GM19025 (cell line): Measurements from ENCODE around the gene ANGPTL2.
"Not testable (repeated sequence)": the region's sequence is repeated elsewhere in the genome, so short reads cannot be mapped to it uniquely, and the experiment has no call there.

Experiments used
- ATAC-seq: cut with Tn5 transposase; IDR thresholded peaks from one replicate; pipeline ENCODE4 v1.9.1; 2021; ENCODE audit warnings: mild to moderate bottlenecking, low read depth, moderate library complexity; ENCODE audit not compliant: unreplicated experiment

The ANGPTL2 gene, protein sequence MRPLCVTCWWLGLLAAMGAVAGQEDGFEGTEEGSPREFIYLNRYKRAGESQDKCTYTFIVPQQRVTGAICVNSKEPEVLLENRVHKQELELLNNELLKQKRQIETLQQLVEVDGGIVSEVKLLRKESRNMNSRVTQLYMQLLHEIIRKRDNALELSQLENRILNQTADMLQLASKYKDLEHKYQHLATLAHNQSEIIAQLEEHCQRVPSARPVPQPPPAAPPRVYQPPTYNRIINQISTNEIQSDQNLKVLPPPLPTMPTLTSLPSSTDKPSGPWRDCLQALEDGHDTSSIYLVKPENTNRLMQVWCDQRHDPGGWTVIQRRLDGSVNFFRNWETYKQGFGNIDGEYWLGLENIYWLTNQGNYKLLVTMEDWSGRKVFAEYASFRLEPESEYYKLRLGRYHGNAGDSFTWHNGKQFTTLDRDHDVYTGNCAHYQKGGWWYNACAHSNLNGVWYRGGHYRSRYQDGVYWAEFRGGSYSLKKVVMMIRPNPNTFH

GRCh38 chr9:127122176-127123063 is at the start of gene ANGPTL2:
Gene ANGPTL2 (minus strand): TSS chr9:127122635. CDS start chr9:127108731, 13,904 bp downstream.
- ATAC-seq = no peak

DNA sequence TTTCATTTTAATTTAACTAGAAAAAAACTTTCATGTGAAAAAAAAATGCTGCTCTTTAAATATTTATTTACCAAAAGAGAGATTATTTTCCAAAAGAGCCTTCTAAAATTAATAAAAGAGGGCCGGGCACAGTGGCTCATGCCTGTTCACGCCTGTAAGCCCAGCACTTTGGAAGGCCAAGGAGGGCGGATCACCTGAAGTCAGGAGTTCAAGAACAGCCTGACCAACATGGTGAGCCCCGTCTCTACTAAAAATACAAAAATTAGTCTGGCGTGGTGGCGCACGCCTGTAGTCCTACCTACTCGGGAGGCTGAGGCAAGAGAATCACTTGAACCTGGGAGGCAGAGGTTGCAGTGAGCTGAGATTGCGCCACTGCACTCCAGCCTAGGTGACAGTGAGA is 48.9 kb upstream of the ANGPTL2 start:
- not testable (repeated sequence) for ATAC-seq

DNA sequence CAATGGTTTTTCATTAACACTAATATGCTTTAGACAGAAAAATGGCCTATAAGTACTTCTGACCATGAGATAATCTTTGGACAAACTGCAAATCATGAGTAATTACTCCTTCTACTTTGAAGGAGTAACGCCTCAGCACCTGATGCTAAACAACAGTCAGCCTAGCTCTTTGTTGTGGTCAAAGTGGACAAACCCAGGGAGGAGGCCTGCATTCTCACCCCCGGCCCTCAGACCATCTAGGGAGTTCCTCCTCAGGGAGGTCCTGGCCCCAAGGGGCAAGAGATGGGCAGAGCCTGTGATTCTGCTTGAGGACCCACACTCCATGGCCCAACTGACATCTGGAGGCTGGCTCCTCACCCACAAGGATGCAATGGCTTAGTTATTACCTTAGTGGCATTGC is 48.2 kb upstream of the ANGPTL2 start:
- ATAC-seq = no peak

- no peak for ATAC-seq
Observed at GRCh38 chr9:127170103-127170502, 47.7 kb upstream of the ANGPTL2 start.

GRCh38 chr9:127169575-127169883 is 47.1 kb upstream of the ANGPTL2 start:
- no peak for ATAC-seq

DNA sequence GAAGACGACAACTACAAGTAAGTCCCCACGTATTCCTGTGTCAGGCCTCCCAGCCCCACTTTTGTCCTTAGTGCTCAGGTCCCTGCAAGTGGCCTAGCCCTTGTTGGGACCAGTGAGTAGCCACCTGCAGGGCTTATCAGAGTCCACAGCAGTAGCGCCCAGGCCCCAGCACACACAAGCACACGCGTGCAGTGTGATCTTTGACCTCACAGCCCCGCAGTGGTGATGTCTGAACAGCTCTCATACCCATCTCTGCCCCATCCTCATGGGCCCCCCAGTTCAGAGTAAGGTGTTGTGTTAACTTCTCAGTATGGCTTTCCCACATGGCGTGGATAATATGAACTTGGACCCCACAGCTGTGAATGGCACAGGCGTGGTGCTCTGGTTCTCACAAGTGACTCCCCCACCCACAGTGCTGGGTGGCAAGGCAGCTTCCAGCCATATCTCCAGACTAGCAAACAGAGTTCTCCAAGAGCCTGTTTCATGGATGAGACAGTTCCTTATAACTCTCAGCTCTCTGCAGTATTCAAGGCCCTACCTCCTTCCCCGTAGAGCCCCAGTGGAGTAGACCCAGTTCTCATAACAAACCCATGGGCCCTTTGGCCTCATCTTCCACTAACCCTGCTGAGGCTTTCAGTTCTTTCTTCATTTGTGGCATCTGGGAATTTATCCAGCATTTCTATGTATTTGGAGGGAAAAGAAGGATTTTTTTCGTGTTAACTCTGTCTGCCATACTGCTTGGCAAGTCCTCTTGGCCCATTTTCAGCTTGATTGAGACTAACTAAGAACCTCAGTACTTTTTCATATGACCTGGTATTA is 46.5 kb upstream of the ANGPTL2 start:
- ATAC-seq = no peak

- ATAC-seq = no peak
Observed at GRCh38 chr9:127167560-127168326, 45.3 kb upstream of the ANGPTL2 start.

DNA sequence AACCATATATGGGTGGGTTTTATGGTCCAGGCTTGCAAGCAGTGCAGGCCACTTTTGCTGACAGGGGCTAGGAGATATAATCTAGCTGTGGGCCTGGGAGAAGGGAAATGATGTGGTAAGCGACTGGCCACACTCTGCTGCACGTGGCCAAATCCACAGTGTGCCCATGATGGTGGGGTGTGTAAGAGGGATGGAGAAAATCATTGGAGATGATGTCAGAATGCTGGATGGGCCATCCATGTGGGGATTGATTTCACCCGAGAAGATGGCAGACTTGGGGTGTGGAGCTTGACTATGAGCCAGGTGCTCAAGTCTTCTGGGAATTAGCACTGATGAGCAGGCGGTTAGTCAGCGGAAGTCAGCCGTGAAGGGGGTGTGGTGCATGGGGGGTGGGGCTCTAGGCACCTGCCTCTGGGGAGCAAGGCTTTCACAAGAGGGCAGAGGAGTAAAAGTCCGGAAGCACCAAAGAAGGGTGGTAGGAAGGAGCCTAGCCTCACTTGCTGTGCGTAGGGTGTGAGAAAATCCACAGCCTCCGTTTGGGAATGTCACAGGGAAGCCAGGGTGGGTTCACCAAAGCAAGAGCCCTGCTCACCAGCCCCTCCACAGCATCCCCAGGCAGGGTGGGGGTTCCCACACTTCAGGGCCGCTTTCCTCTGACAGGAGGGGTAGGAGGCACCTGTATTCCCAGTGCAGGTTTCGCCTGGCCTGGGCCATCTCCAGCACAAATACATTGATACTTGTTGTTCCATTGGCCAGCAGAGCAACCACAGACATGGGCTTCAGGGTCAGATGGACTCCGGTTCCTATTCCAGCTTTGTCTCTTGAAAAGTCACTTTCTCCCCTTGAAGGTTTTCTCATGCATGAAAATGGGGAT is 44.5 kb upstream of the ANGPTL2 start:
- peak; percentile 72 for ATAC-seq

GRCh38 chr9:127166111-127166510 is 43.7 kb upstream of the ANGPTL2 start:
- no peak for ATAC-seq

DNA sequence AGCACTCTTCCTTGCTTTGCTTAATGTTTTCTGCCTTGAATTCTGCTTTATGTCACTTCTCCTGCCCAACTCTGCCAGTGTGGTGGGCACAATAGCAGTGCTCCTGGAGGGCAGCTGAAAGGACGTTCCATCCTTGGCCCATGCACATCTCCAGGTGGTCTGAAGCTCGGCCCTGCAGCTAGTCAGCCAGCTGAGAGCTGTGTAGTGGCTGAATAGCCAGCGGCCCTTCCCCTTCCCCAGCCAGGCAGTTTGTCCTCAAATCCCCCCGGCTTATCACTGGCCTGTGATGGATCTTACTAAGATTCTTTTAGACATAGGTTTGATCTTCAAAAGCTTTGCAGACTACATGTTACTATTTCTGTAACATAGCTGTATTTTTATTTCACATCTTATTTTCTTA is 42.7 kb upstream of the ANGPTL2 start:
- no peak for ATAC-seq

- ATAC-seq = no peak
Observed at GRCh38 chr9:127163409-127163808, 41.0 kb upstream of the ANGPTL2 start.

DNA sequence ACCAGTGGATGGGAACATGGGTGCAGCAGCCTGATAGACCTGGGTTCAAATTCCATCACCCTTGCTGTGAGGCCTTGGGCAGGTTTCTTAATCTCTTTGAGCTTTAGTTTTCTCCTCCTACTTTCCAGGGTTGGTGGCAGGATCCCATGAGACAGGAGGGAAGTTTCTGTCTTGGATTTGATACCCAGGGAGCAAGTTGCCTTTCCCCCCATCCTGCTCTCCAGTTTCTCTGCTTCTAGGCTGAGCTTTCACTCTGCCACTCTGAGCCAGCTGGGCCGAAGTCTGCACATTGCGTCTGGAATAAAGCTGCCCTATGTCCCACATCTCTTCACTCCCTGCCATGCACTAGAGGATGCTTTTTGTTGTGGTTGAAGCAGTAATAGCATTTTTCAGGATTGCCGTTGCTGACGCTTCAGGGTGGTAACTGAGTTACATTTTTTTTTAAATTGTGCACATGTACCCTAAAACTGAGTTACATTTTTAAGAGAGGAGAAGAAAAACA is 40.5 kb upstream of the ANGPTL2 start:
- no peak for ATAC-seq

- no peak for ATAC-seq
Observed at GRCh38 chr9:127162046-127162863, 39.8 kb upstream of the ANGPTL2 start.

GRCh38 chr9:127161081-127161624 is 38.7 kb upstream of the ANGPTL2 start:
- ATAC-seq = no peak

DNA sequence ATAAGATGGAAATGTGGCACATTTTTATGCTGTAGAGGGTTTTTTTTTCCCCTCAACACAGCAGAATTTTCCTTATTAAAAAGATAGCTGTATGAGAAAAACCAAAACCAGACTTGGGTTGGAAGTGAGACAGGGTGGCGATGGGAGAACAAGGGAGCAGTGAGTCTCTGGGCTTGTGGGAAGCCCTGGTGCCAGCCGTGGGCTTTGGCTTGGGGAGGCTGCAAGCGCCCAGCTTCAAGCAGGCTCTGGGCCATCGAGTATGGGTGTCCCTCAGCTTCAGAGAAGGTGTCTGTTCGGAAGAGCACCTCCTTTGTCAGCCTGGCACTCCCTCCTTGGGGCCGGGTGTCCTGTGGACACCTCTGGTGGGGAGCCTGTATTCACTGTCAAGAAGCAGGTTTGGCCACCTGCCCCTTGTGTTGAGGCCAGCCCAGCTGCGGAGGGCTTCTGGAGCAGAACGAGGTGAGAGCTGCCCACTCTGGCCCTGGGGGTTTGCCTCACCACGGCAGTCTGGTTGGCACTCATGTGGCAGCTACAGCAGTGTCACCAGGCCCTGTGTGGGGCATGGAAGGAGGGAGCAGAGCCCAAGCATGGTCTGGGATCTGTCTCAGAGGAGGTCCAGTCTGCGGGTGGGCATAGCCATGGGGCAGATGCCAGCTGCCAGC is 37.6 kb upstream of the ANGPTL2 start:
- no peak for ATAC-seq

GRCh38 chr9:127159325-127159801 is 36.9 kb upstream of the ANGPTL2 start:
- ATAC-seq = no peak

GRCh38 chr9:127158786-127159324 is 36.4 kb upstream of the ANGPTL2 start:
- no peak for ATAC-seq
